Prostate gland (tissue), 2 donors: ENCODE data around the gene HCFC1. TPM values are rescaled to one million over a fixed set of nuclear protein-coding genes. Genes with fewer than 3 reads are reported as not detected.

Experiments
- DNase-seq: peaks from one replicate; pipeline ENCODE4 v3.0.0-alpha.2; 2019; ENCODE audit warnings: low spot score
- H3K27ac ChIP-seq, 2 donors: fragments of 200-600 bp; sonication (generic); 2 replicates each; pipeline ENCODE4 v1.5.1; 2017 to 2019
- H3K27me3 ChIP-seq: fragments of 200-600 bp; sonication (generic); replicated peaks from 2 replicates; pipeline ENCODE4 v1.5.1; 2019; ENCODE audit not compliant: insufficient read depth
- H3K36me3 ChIP-seq, 2 donors: fragments of 200-600 bp; sonication (generic); 1 replicate in 1 of 2; 2 replicates in 1 of 2; pipeline versions ENCODE4 v1.5.1 to v1.8.1; 2017 to 2019
- H3K4me1 ChIP-seq: fragments of 200-600 bp; sonication (generic); replicated peaks from 2 replicates; pipeline ENCODE4 v1.5.1; 2019
- H3K4me3 ChIP-seq, 2 donors: fragments of 200-600 bp; sonication (generic); 2 replicates each; pipeline ENCODE4 v1.5.1; 2017 to 2019
- H3K9me3 ChIP-seq: fragments of 200-600 bp; sonication (generic); 2 replicates; pipeline ENCODE4 v1.5.1; 2017
- CTCF ChIP-seq, 4 experiments: fragments of 200-600 bp in 2 of 4; fragments of 450-650 bp in 2 of 4; sonication (generic) in 2 of 4; IDR thresholded peaks; 1 replicate in 3 of 4; 2 replicates in 1 of 4; pipeline ENCODE4 v1.5.1; 2016 to 2019; ENCODE audit warnings: antibody characterized with exemption in 4 of 4, mild to moderate bottlenecking in 2 of 4, moderate library complexity in 2 of 4
- POLR2A ChIP-seq: fragments of 450-650 bp; IDR thresholded peaks from one replicate; pipeline ENCODE4 v1.6.1; 2016; ENCODE audit warnings: antibody characterized with exemption, mild to moderate bottlenecking
- POLR2AphosphoS5 ChIP-seq: sonication (generic); formaldehyde crosslinking; IDR thresholded peaks from one replicate; pipeline ENCODE4 v1.6.1; 2017; ENCODE audit warnings: antibody characterized with exemption
- WGBS: methylation state at CpG from one replicate; pipeline ENCODE4 v1.1.5; 2018; 5-methylcytosine and 5-hydroxymethylcytosine counted together
- intact Hi-C: fragments of 100-400 bp; cut with DNase I; formaldehyde crosslinking; loops from one replicate; pipeline ENCODE4 v1.14.2; 2022
- total RNA-seq, 2 donors: library from RNA; depleted of rRNA; stranded (reverse); fragments of >200 nt; gene quantifications; one replicate each; pipeline ENCODE4 v1.1.0, GENCODE V29; 2016

HCFC1 gene
- total RNA-seq, 2 donors from 2014 or later = 67.7 to 115 TPM

GRCh38 chrX:153903991-153904957, 67.3 kb downstream of the HCFC1 start, which contains the start of gene AVPR2:
TSS of gene AVPR2 (plus strand) at chrX:153904673. CDS start at chrX:153905146, 473 bp downstream.
- Histone ChIP-seq H3K36me3 (no peaks in the 10 kb centered on the region), H3K4me3 (no peak within 1 kb of the TSS), H3K4me1 (no peaks in the 10 kb centered on the region), H3K27me3 (no peaks in the 10 kb centered on the region), H3K9me3 (no peaks in the 10 kb centered on the region), H3K27ac (no peak within 1 kb of the TSS)
- intact Hi-C loops = no loop called here
- 30% methylated on average over 16 of the region's 26 CpGs for WGBS
- TF ChIP-seq CTCF (IDR thresholded peaks at IDR 0.05) = no peak
- no peak for TF ChIP-seq POLR2A
- TF ChIP-seq POLR2AphosphoS5 = no peak
- DNase-seq = no peak

- 69% methylated on average over 13 of the region's 18 CpGs for WGBS
- no peaks in the 10 kb centered on the region for H3K9me3 ChIP-seq
- intact Hi-C loops = no loop called here
- no peaks in the 10 kb centered on the region for H3K36me3 ChIP-seq
- no peaks in the 10 kb centered on the region for H3K27me3 ChIP-seq
- no peak for DNase-seq
- H3K4me1 ChIP-seq = no peaks in the 10 kb centered on the region
- no peak overlapping the region for H3K4me3 ChIP-seq
- no peak overlapping the region for H3K27ac ChIP-seq
- TF ChIP-seq POLR2AphosphoS5 = no peak
- TF ChIP-seq POLR2A = no peak
- no peak for TF ChIP-seq CTCF (IDR thresholded peaks at IDR 0.05)
Measured at GRCh38 chrX:153903238-153903980, 68.2 kb downstream of the HCFC1 start.

GRCh38 chrX:153902385-153902784, 69.2 kb downstream of the HCFC1 start:
- TF ChIP-seq POLR2A (no peak), POLR2AphosphoS5 (no peak), CTCF (IDR thresholded peaks at IDR 0.05) (no peak)
- H3K36me3 ChIP-seq = no peaks in the 10 kb centered on the region
- intact Hi-C loops = no loop called here
- H3K4me3 ChIP-seq = no peak overlapping the region
- H3K4me1 ChIP-seq = no peaks in the 10 kb centered on the region
- no peak overlapping the region for H3K27ac ChIP-seq
- H3K27me3 ChIP-seq = no peaks in the 10 kb centered on the region
- DNase-seq = no peak
- 60% methylated on average over 7 of the region's 10 CpGs for WGBS
- no peaks in the 10 kb centered on the region for H3K9me3 ChIP-seq

- TF ChIP-seq CTCF (IDR thresholded peaks at IDR 0.05) = no peak
- no peak for TF ChIP-seq POLR2AphosphoS5
- no peak for TF ChIP-seq POLR2A
- DNase-seq = no peak
- Histone ChIP-seq H3K27me3 (no peaks in the 10 kb centered on the region), H3K4me1 (no peaks in the 10 kb centered on the region), H3K9me3 (no peaks in the 10 kb centered on the region), H3K4me3 (no peak overlapping the region), H3K36me3 (no peaks in the 10 kb centered on the region), H3K27ac (no peak overlapping the region)
- 70% methylated on average over 8 of the region's 8 CpGs for WGBS
- intact Hi-C loops = no loop called here
Measured at GRCh38 chrX:153901753-153902140, 69.9 kb downstream of the HCFC1 start.
